ENCODE measurements around the gene S1PR5.

The S1PR5 gene, protein sequence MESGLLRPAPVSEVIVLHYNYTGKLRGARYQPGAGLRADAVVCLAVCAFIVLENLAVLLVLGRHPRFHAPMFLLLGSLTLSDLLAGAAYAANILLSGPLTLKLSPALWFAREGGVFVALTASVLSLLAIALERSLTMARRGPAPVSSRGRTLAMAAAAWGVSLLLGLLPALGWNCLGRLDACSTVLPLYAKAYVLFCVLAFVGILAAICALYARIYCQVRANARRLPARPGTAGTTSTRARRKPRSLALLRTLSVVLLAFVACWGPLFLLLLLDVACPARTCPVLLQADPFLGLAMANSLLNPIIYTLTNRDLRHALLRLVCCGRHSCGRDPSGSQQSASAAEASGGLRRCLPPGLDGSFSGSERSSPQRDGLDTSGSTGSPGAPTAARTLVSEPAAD

DNA sequence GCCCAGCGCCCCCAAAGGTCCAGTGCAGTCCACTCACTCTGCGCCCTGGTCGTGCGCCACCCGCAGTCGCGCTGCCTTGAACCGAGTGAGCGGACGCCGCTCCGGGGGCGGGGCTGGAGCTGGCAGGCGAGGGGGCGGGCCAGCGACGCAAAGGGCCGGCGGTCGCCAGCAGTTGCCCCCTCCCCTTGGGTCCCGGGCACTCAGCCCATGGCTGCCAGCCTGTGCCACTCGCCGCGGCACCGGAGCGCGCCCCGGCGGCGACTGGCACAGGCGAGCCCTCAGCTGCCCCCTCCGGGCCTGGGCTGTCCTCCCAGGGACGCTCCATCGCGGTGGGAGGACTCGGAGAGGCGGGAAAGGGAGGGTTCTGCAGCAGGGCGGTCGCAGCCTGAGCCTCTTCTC, at the start of gene S1PR5:
TSS of gene S1PR5 (minus strand) at position 87 of the 399 bp plus-strand sequence. CDS start 2,436 bp downstream, outside the sequence.
- DNase-seq (ENCODE audit: extremely low read depth, low read depth): no peak

DNA sequence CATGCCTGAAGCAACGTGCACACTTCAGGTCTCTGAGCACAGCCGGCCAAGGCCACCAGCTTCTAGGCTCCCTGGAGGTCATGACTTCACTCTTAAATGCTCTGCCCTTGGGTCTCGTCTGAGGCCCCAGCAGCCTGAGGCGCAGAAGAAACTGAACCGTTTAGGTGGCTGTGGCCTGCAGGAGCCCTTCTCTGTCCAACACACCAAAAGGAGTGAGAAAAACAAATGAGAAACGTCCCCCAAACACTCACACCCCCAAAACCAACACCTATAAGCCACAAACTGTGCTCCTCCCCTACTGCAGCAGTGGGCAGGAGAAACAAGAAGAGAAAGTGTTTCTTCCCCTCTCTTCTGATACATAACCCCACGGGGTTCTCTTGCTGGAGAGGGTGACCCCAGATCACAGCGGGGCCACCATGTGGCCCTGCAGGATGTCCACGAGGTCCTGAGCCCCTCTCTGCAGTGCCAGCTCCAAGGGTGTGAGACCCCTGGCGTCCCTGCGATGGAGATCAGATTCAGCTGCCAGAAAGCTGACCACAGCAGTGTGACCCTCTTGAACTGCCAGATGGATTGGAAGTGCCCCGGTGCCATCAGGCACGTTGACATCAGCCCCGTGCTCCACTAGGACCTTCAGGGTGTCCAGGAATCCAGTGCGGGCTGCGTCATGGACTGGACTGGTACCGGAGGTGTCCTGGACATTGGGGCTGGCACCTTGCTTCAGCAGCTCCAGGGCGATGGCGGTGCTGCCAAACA, 49.6 kb upstream of the S1PR5 start:
- no peak for TF ChIP-seq CTCF (IDR thresholded peaks at IDR 0.05; ENCODE audit: low read depth, low read length)
- DNase-seq (ENCODE audit: extremely low read depth, low read depth): no peak

More for the DNA sequence above, at the start of gene S1PR5:
- no peak for TF ChIP-seq CTCF (IDR thresholded peaks at IDR 0.05; ENCODE audit: low read depth, low read length)

DNA sequence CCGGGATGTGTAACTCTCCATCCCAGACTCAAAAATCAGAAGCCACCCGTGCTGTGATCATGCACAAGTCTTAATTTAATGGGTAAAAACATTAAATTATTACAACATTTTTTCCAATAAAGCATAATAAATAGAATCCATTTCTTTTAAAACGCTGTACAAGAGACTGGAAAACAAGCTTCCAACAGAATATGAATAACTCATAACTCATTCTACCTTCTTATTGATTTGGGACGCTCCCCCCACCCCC, 49.1 kb upstream of the S1PR5 start:
- DNase-seq (ENCODE audit: extremely low read depth, low read depth): no peak
- no peak for TF ChIP-seq CTCF (IDR thresholded peaks at IDR 0.05; ENCODE audit: low read depth, low read length)

- peak; percentile 95 for DNase-seq (ENCODE audit: extremely low read depth, low read depth)
- TF ChIP-seq CTCF (IDR thresholded peaks at IDR 0.05; ENCODE audit: low read depth, low read length): no peak; the same call in 1 of the 2 replicates
Measured at GRCh38 chr19:10565567-10566407, 48.5 kb upstream of the S1PR5 start, which contains the start of gene KRI1. Gene KRI1, minus strand, starts transcription at chr19:10566010. Its CDS starts 11 bp downstream, at chr19:10565999.

- DNase-seq (ENCODE audit: extremely low read depth, low read depth): no peak
Measured at GRCh38 chr19:10565028-10565566, 47.9 kb upstream of the S1PR5 start.

DNA sequence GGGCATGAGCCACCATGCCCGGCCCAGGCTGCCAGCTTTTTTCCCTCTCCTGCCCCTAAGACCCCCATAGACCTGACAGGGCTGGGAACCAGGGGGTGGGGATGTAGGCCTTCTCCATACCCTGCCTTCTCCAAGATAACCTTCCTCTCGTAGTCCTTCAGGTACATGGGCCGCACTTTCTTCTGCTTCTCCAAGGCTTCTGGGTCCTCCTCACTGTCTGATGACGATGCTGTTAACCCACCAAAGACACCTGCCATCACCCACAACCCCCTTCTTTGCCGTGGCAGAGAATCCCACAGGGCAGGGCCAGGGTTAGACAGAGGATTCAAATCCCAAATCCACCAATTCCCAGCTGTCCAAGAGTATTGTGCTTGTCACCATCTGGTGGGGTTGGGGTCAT, 45.4 kb upstream of the S1PR5 start:
- no peak for TF ChIP-seq CTCF (IDR thresholded peaks at IDR 0.05; ENCODE audit: low read depth, low read length)
- DNase-seq (ENCODE audit: extremely low read depth, low read depth): no peak

More at GRCh38 chr19:10565028-10565566, 47.9 kb upstream of the S1PR5 start:
- TF ChIP-seq CTCF (IDR thresholded peaks at IDR 0.05; ENCODE audit: low read depth, low read length): peak; percentile 35

Measured in AG09319 (cell line).